ENCODE data around the gene AHNAK.

Gene AHNAK

GRCh38 chr11:62393061-62393611 lies 153.5 kb downstream of the AHNAK start:
- no peak for TF ChIP-seq MYC (IDR thresholded peaks at IDR 0.05; ENCODE audit: low read depth, low read length)
- TF ChIP-seq, protein P1, sequence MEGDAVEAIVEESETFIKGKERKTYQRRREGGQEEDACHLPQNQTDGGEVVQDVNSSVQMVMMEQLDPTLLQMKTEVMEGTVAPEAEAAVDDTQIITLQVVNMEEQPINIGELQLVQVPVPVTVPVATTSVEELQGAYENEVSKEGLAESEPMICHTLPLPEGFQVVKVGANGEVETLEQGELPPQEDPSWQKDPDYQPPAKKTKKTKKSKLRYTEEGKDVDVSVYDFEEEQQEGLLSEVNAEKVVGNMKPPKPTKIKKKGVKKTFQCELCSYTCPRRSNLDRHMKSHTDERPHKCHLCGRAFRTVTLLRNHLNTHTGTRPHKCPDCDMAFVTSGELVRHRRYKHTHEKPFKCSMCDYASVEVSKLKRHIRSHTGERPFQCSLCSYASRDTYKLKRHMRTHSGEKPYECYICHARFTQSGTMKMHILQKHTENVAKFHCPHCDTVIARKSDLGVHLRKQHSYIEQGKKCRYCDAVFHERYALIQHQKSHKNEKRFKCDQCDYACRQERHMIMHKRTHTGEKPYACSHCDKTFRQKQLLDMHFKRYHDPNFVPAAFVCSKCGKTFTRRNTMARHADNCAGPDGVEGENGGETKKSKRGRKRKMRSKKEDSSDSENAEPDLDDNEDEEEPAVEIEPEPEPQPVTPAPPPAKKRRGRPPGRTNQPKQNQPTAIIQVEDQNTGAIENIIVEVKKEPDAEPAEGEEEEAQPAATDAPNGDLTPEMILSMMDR (IDR thresholded peaks at IDR 0.05; ENCODE audit: low read depth, low read length), result peak; percentile 24
- no peak overlapping the region for H3K4me3 ChIP-seq (ENCODE audit: low read depth, low read length)
- peak; percentile 36 for DNase-seq (ENCODE audit: low read depth)

GRCh38 chr11:62392506-62392905 lies 154.1 kb downstream of the AHNAK start:
- no peak overlapping the region for H3K4me3 ChIP-seq (ENCODE audit: low read depth, low read length)
- no peak for DNase-seq (ENCODE audit: low read depth)
- no peak for TF ChIP-seq MAX (IDR thresholded peaks at IDR 0.05; ENCODE audit: low read depth, low read length)
- TF ChIP-seq, protein P1 (IDR thresholded peaks at IDR 0.05; ENCODE audit: low read depth, low read length), result no peak
- TF ChIP-seq MYC (IDR thresholded peaks at IDR 0.05; ENCODE audit: low read depth, low read length), result no peak
- TF ChIP-seq POLR2A (IDR thresholded peaks at IDR 0.05; ENCODE audit: extremely low read depth, insufficient read length), result no peak

DNA sequence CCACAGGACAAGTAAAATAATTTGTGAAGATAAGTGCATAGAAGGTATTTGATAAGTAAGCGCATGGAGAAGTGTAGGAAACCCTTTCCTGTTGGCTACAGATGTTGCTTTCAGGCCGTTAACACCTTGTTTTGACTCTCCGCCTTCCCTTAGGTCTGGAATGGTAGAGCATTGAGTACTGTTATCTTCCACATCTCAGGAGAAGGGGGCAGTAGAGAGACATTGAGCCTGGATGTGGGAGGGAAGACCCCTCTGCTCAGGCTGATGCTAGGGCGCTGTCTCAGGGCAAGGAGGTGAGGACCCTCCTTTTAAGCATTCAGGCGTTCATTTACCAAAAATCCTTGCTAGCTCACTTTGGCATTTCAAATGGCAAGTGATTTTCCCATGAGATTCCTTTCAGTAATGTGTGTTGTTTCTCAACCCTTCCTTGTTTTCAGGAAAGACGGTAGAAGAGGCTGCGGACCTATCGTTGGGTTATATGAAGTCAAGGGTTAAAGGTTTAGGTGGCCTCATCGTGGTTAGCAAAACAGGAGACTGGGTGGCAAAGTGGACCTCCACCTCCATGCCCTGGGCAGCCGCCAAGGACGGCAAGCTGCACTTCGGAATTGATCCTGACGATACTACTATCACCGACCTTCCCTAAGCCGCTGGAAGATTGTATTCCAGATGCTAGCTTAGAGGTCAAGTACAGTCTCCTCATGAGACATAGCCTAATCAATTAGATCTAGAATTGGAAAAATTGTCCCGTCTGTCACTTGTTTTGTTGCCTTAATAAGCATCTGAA lies 154.8 kb downstream of the AHNAK start:
- no peak for DNase-seq (ENCODE audit: low read depth)
- no peak for TF ChIP-seq MAX (IDR thresholded peaks at IDR 0.05; ENCODE audit: low read depth, low read length)
- no peak for TF ChIP-seq POLR2A (IDR thresholded peaks at IDR 0.05; ENCODE audit: extremely low read depth, insufficient read length)
- TF ChIP-seq MYC (IDR thresholded peaks at IDR 0.05; ENCODE audit: low read depth, low read length), result no peak
- TF ChIP-seq, protein P1 (IDR thresholded peaks at IDR 0.05; ENCODE audit: low read depth, low read length), result no peak

DNA sequence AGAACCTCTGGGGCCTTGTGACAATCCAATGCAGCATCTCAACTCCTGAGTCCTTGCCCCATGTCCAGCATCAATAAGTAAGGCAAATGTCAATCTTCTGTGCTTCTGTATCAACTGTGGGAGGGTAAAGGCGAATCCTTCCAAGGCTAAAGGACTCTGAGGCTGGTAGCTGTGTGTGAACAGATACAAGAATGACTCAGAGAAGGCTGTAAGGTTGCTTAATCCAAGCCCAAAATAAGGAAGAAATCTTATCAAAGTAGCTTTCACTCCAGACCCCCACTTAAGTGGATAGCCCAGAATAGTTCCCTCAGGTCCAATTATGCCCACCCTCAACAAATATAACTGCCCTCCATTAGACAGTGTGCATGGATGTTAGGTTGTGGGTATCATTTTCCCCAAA lies 155.9 kb downstream of the AHNAK start:
- TF ChIP-seq, protein P1 (IDR thresholded peaks at IDR 0.05; ENCODE audit: low read depth, low read length), result no peak
- TF ChIP-seq MAX (IDR thresholded peaks at IDR 0.05; ENCODE audit: low read depth, low read length), result no peak
- TF ChIP-seq POLR2A (IDR thresholded peaks at IDR 0.05; ENCODE audit: extremely low read depth, insufficient read length), result no peak
- no peak for TF ChIP-seq MYC (IDR thresholded peaks at IDR 0.05; ENCODE audit: low read depth, low read length)
- H3K4me3 ChIP-seq (ENCODE audit: low read depth, low read length), result no peak overlapping the region
- DNase-seq (ENCODE audit: low read depth), result peak; percentile 39

More for the DNA sequence above, 154.8 kb downstream of the AHNAK start:
- no peak overlapping the region for H3K4me3 ChIP-seq (ENCODE audit: low read depth, low read length)

- TF ChIP-seq MYC (IDR thresholded peaks at IDR 0.05; ENCODE audit: low read depth, low read length) (no peak), POLR2A (IDR thresholded peaks at IDR 0.05; ENCODE audit: extremely low read depth, insufficient read length) (no peak), MAX (IDR thresholded peaks at IDR 0.05; ENCODE audit: low read depth, low read length) (no peak)
- TF ChIP-seq, protein P1 (IDR thresholded peaks at IDR 0.05; ENCODE audit: low read depth, low read length), result no peak
- no peak for DNase-seq (ENCODE audit: low read depth)
- H3K4me3 ChIP-seq (ENCODE audit: low read depth, low read length), result no peak overlapping the region
Observed at GRCh38 chr11:62390237-62390636, 156.4 kb downstream of the AHNAK start.
